ENCODE measurements around the gene GLMP.
A peak's percentile ranks its signal among the peaks of the same experiment; 100 is the strongest.
"Not testable (repeated sequence)": the region's sequence is repeated elsewhere in the genome, so short reads cannot be mapped to it uniquely, and the experiment has no call there.

The GLMP gene

DNA sequence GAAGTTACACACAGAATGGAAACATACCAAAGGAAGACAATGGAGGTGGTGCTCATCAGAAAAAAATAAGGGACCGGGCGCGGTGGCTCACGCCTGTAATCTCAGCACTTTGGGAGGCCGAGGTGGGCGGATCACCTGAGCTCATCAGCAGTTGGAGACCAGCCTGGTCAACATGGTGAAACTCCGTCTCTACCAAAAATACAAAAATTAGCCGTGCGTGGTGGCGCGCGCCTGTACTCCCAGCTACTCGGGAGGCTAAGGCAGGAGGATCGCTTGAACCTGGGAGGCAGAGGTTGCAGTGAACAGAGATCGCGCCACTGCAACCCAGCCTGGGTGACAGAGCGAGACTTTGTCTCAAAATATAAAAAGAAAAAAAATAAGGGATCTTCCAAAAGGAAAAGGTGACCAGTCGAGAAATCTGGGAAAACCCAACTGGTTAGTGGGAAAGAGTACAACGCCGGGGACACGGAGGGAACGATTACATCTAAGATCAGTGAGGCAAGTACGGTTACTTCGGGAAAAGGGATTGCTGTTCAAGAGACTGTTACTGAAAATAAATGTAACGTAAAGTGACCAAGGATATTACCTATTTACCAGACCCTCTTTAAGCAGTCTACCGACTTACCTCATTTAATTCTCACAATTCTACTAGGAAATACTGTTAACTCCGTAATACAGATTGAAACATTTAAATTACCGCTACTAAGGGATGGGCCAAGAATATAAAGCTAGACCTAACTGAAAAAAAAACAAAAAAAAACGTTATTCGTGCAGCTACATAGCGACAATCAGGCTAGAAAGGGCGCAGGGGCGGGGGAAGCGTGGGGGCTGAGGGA lies 41.8 kb upstream of the GLMP start:
- Histone ChIP-seq H3K27me3 (no peaks in the 10 kb centered on the region), H3K4me3 (peak overlapping the region; percentile 68 to 70), H3K27ac (peak overlapping the region; percentile 63 to 71), H3K36me3 (peaks cover 30 to 35% (median 34%) of the 10 kb centered on the region in 3 donors), H3K4me1 (peaks cover 5 to 24% (median 14%) of the 10 kb centered on the region in 4 donors), H3K9me3 (no peaks in the 10 kb centered on the region)
- TF ChIP-seq, protein P1, sequence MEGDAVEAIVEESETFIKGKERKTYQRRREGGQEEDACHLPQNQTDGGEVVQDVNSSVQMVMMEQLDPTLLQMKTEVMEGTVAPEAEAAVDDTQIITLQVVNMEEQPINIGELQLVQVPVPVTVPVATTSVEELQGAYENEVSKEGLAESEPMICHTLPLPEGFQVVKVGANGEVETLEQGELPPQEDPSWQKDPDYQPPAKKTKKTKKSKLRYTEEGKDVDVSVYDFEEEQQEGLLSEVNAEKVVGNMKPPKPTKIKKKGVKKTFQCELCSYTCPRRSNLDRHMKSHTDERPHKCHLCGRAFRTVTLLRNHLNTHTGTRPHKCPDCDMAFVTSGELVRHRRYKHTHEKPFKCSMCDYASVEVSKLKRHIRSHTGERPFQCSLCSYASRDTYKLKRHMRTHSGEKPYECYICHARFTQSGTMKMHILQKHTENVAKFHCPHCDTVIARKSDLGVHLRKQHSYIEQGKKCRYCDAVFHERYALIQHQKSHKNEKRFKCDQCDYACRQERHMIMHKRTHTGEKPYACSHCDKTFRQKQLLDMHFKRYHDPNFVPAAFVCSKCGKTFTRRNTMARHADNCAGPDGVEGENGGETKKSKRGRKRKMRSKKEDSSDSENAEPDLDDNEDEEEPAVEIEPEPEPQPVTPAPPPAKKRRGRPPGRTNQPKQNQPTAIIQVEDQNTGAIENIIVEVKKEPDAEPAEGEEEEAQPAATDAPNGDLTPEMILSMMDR (IDR thresholded peaks at IDR 0.05) = no peak
- no peak for DNase-seq
- intact Hi-C loops (cut with DNase I; ENCODE audit: low total_unique reads) = no loop called here

GRCh38 chr1:156336242-156336641 lies 40.8 kb upstream of the GLMP start:
- Histone ChIP-seq H3K36me3 (peaks cover 40 to 46% (median 44%) of the 10 kb centered on the region in 3 donors), H3K27me3 (no peaks in the 10 kb centered on the region), H3K27ac (no peak overlapping the region), H3K4me1 (peaks cover 5 to 24% (median 14%) of the 10 kb centered on the region in 4 donors), H3K9me3 (no peaks in the 10 kb centered on the region), H3K4me3 (peak overlapping the region in 1 of 2 donors; percentile 68)
- intact Hi-C loops (cut with DNase I; ENCODE audit: low total_unique reads) = no loop called here
- no peak for DNase-seq
- TF ChIP-seq, protein P1 (IDR thresholded peaks at IDR 0.05) = no peak

DNA sequence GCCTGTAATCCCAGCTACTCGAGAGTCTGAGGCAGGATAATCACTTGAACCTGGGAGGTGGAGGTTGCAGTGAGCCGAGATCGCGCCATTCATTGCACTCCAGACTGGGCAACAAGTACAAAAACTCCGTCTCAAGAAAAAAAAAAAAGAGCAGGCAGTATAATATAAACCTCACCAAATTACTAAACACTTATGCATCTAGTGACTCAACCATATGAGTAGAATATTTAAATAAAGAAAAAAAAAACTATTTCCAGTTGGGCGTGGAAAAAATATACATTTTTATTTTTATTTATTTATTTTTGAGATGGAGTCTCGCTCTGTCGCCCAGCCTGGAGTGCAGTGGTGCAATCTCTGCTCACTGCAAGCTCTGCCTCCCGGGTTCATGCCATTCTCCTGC lies 27.7 kb upstream of the GLMP start:
- peaks cover 64 to 88% (median 79%) of the 10 kb centered on the region in 3 donors for H3K36me3 ChIP-seq
- intact Hi-C loops (cut with DNase I; ENCODE audit: low total_unique reads) = not testable (repeated sequence)

DNA sequence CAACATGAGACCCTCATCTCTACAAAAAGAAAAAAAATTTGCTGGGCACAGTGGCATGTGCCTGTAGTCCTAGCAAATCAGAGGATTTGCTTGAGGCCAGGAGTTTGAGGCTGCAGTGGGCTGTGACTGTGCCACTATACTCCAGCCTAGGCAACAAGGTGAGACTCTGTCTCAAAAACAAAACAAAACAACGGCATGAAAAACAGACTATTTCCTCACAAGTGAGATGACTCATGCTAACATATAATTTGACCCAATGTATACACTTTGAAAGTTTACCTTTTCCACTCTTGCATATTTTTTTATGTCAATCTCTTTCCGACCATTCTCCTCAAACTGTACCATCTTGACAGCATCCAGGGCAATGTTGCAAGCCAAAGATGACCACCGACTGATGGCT lies 25.1 kb upstream of the GLMP start:
- no peak overlapping the region for H3K4me3 ChIP-seq
- intact Hi-C loops (cut with DNase I; ENCODE audit: low total_unique reads) = no loop called here
- no peaks in the 10 kb centered on the region for H3K9me3 ChIP-seq
- H3K36me3 ChIP-seq = peaks cover 90 to 100% (median 95%) of the 10 kb centered on the region in 3 donors
- DNase-seq = no peak
- TF ChIP-seq, protein P1 (IDR thresholded peaks at IDR 0.05) = no peak
- no peak overlapping the region for H3K27ac ChIP-seq
- no peaks in the 10 kb centered on the region for H3K27me3 ChIP-seq
- H3K4me1 ChIP-seq = no peaks in the 10 kb centered on the region

More for the DNA sequence above, 27.7 kb upstream of the GLMP start:
- H3K4me3 ChIP-seq, H3K4me1 ChIP-seq, DNase-seq, H3K27ac ChIP-seq, H3K9me3 ChIP-seq, H3K27me3 ChIP-seq: not testable (repeated sequence)

GRCh38 chr1:156319664-156320063 lies 24.2 kb upstream of the GLMP start:
- Histone ChIP-seq H3K36me3 (peaks cover 97 to 100% (median 97%) of the 10 kb centered on the region in 3 donors), H3K27ac (no peak overlapping the region), H3K27me3 (no peaks in the 10 kb centered on the region), H3K9me3 (no peaks in the 10 kb centered on the region), H3K4me3 (no peak overlapping the region), H3K4me1 (no peaks in the 10 kb centered on the region)
- TF ChIP-seq, protein P1 (IDR thresholded peaks at IDR 0.05) = peak; percentile 30 to 38
- intact Hi-C loops (cut with DNase I; ENCODE audit: low total_unique reads) = no loop called here
- DNase-seq = no peak

DNA sequence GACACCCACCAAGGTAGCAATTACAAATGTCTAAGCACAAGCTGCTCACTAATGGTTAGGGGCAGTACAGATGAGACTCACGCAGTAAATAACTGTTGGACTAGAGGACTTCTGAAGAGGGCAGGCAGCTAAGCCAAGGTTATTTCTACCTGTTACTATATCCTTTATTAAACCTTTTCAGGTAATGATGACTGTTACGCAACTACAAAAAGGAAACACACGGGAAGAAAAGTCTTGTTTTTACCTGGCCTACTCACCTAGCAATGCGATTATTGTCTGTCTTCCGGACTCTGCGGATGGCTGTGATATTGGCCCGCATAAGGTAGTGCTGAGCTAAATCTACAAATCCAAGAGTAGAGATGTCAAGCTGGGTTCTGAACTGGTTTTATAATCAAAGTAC lies 21.4 kb upstream of the GLMP start:
- Histone ChIP-seq H3K9me3 (no peaks in the 10 kb centered on the region), H3K36me3 (peaks cover 96 to 100% (median 99%) of the 10 kb centered on the region in 3 donors), H3K27me3 (no peaks in the 10 kb centered on the region), H3K4me1 (no peaks in the 10 kb centered on the region), H3K27ac (no peak overlapping the region), H3K4me3 (no peak overlapping the region)
- intact Hi-C loops (cut with DNase I; ENCODE audit: low total_unique reads) = no loop called here
- TF ChIP-seq, protein P1 (IDR thresholded peaks at IDR 0.05) = no peak
- DNase-seq = no peak
